ENCODE measurements around the gene IGF1R. TPM values are rescaled to one million over a fixed set of nuclear protein-coding genes. Genes with fewer than 3 reads are reported as not detected.

The IGF1R gene
- total and polyA plus RNA-seq, 2 donors (not counting 3 experiments of a cell fraction or from before 2014, with no cell fraction given) = 16.1 to 59.1 TPM

- Histone ChIP-seq H3K4me1 (ENCODE audit: control insufficient read depth, extremely low read depth, insufficient read depth, low read length) (no peaks in the 10 kb centered on the region), H3K27me3 (ENCODE audit: control insufficient read depth in 2 of 2, insufficient read depth in 2 of 2, low read length in 2 of 2) (no peaks in the 10 kb centered on the region), H3K9me1 (replicated peaks; ENCODE audit: control insufficient read depth, extremely low read depth, insufficient read depth, low read length) (no peaks in the 10 kb centered on the region), H3K9ac (replicated peaks; ENCODE audit: extremely low read depth, insufficient read depth, low read length) (no peak overlapping the region), H3K9me3 (replicated peaks; ENCODE audit: control insufficient read depth, insufficient read depth, low read length) (no peaks in the 10 kb centered on the region), H3K79me2 (ENCODE audit: control insufficient read depth, insufficient read depth, low read length) (no peaks in the 10 kb centered on the region), H3K36me3 (ENCODE audit: control insufficient read depth in 2 of 2, extremely low read depth in 1 of 2, insufficient read depth in 2 of 2, low read length in 2 of 2) (no peaks in the 10 kb centered on the region), H3K4me3 (replicated peaks in 1 of 3; ENCODE audit: insufficient read depth in 1 of 3, low read depth in 1 of 3, low read length in 3 of 3) (no peak overlapping the region), H4K20me1 (replicated peaks; ENCODE audit: control insufficient read depth, extremely low read depth, insufficient read depth, low read length) (no peaks in the 10 kb centered on the region), H3K27ac (ENCODE audit: insufficient read depth, low read depth, low read length) (no peak overlapping the region), H3K4me2 (ENCODE audit: insufficient read depth, low read length) (no peak overlapping the region), H2AFZ (ENCODE audit: low read depth, low read length) (no peak overlapping the region)
- ChIA-PET CTCF (interaction anchor here (0.6 to 1.0 kb wide), 3 partner anchors 38 to 76 kb away, joined by 3 to 5 read pairs (median 3); no protein-coding TSS in a partner anchor), POLR2A (interaction anchor here (0.6 kb wide), 1 partner anchor 68 kb away, joined by 3 read pairs; no protein-coding TSS in a partner anchor)
- TF ChIP-seq POLR2A (IDR thresholded peaks at IDR 0.05; ENCODE audit: low read depth, low read length) (no peak), MAX (IDR thresholded peaks at IDR 0.05; ENCODE audit: insufficient read depth, insufficient read length) (no peak), CTCF (IDR thresholded peaks at IDR 0.05; ENCODE audit: extremely low read depth in 1 of 2, insufficient read depth in 1 of 2, low read depth in 1 of 2, low read length in 2 of 2) (no peak), EZH2 (IDR thresholded peaks at IDR 0.05; ENCODE audit: borderline replicate concordance, low read depth, low read length, severe bottlenecking) (no peak), MYC (IDR thresholded peaks at IDR 0.05; ENCODE audit: low read depth, low read length) (no peak), GATA2 (IDR thresholded peaks at IDR 0.05; ENCODE audit: insufficient read depth, insufficient read length, low read depth, low read length) (no peak), JUN (IDR thresholded peaks at IDR 0.05; ENCODE audit: borderline replicate concordance, insufficient read depth, insufficient read length, low read depth) (no peak), FOS (IDR thresholded peaks at IDR 0.05; ENCODE audit: borderline replicate concordance, insufficient read depth, low read length) (no peak), POLR2AphosphoS5 (IDR thresholded peaks at IDR 0.05; ENCODE audit: insufficient read depth, low read depth, low read length) (no peak)
- DNase-seq (ENCODE audit: low read depth, low spot score) (no peak), FAIRE-seq (no peak)
- dilution Hi-C loops (cut with MboI; ENCODE audit: extremely low pct_ligation_motif_present, low sequenced_read_pairs) = no loop called here
- no TSS peak for BruUV-seq (replicated peaks)
- intact Hi-C loops (cut with micrococcal nuclease) = no loop called here
These were observed 347.8 kb downstream of the IGF1R start for GRCh38 chr15:98996169-98996568.
